ENCODE data around the gene CTNNA3.

The CTNNA3 gene

GRCh38 chr10:66835400-66835799, 860.6 kb downstream of the CTNNA3 start:
- no peak overlapping the region for H3K4me3 ChIP-seq (replicated peaks in 1 of 2; ENCODE audit: low read depth in 2 of 2, low read length in 2 of 2)
- TF ChIP-seq CTCF (IDR thresholded peaks at IDR 0.05; ENCODE audit: low read depth, low read length) = no peak
- DNase-seq (ENCODE audit: low read depth in 2 of 2) = no peak

- DNase-seq (ENCODE audit: low read depth in 2 of 2) = no peak
- H3K4me3 ChIP-seq (replicated peaks in 1 of 2; ENCODE audit: low read depth in 2 of 2, low read length in 2 of 2) = no peak overlapping the region
- no peak for TF ChIP-seq CTCF (IDR thresholded peaks at IDR 0.05; ENCODE audit: low read depth, low read length)
Observed at GRCh38 chr10:66834802-66835201, 861.2 kb downstream of the CTNNA3 start.

GRCh38 chr10:66833861-66834260, 862.1 kb downstream of the CTNNA3 start:
- no peak overlapping the region for H3K4me3 ChIP-seq (replicated peaks in 1 of 2; ENCODE audit: low read depth in 2 of 2, low read length in 2 of 2)
- TF ChIP-seq CTCF (IDR thresholded peaks at IDR 0.05; ENCODE audit: low read depth, low read length) = no peak
- DNase-seq (ENCODE audit: low read depth in 2 of 2) = peak; percentile 5 to 27

GRCh38 chr10:66832781-66833422, 863.1 kb downstream of the CTNNA3 start:
- no peak for TF ChIP-seq CTCF (IDR thresholded peaks at IDR 0.05; ENCODE audit: low read depth, low read length)
- no peak overlapping the region for H3K4me3 ChIP-seq (replicated peaks in 1 of 2; ENCODE audit: low read depth in 2 of 2, low read length in 2 of 2)
- DNase-seq (ENCODE audit: low read depth in 2 of 2) = no peak

- no peak overlapping the region for H3K4me3 ChIP-seq (replicated peaks in 1 of 2; ENCODE audit: low read depth in 2 of 2, low read length in 2 of 2)
- no peak for TF ChIP-seq CTCF (IDR thresholded peaks at IDR 0.05; ENCODE audit: low read depth, low read length)
- no peak for DNase-seq (ENCODE audit: low read depth in 2 of 2)
Observed at GRCh38 chr10:66828957-66829356, 867.0 kb downstream of the CTNNA3 start.

- TF ChIP-seq CTCF (IDR thresholded peaks at IDR 0.05; ENCODE audit: low read depth, low read length) = no peak
- peak; percentile 27 to 83 for DNase-seq (ENCODE audit: low read depth in 2 of 2)
- H3K4me3 ChIP-seq (replicated peaks in 1 of 2; ENCODE audit: low read depth in 2 of 2, low read length in 2 of 2) = no peak overlapping the region
Observed at GRCh38 chr10:66827353-66827752, 868.6 kb downstream of the CTNNA3 start.

GRCh38 chr10:66823301-66823700, 872.7 kb downstream of the CTNNA3 start:
- no peak for TF ChIP-seq CTCF (IDR thresholded peaks at IDR 0.05; ENCODE audit: low read depth, low read length)
- H3K4me3 ChIP-seq (replicated peaks in 1 of 2; ENCODE audit: low read depth in 2 of 2, low read length in 2 of 2) = no peak overlapping the region
- DNase-seq (ENCODE audit: low read depth in 2 of 2) = no peak
